ENCODE results near the gene RNF151. TPM values are rescaled to one million over a fixed set of nuclear protein-coding genes. Genes with fewer than 3 reads are reported as not detected.

RNF151 gene
- total and polyA plus RNA-seq, 7 donors, result not detected

DNA sequence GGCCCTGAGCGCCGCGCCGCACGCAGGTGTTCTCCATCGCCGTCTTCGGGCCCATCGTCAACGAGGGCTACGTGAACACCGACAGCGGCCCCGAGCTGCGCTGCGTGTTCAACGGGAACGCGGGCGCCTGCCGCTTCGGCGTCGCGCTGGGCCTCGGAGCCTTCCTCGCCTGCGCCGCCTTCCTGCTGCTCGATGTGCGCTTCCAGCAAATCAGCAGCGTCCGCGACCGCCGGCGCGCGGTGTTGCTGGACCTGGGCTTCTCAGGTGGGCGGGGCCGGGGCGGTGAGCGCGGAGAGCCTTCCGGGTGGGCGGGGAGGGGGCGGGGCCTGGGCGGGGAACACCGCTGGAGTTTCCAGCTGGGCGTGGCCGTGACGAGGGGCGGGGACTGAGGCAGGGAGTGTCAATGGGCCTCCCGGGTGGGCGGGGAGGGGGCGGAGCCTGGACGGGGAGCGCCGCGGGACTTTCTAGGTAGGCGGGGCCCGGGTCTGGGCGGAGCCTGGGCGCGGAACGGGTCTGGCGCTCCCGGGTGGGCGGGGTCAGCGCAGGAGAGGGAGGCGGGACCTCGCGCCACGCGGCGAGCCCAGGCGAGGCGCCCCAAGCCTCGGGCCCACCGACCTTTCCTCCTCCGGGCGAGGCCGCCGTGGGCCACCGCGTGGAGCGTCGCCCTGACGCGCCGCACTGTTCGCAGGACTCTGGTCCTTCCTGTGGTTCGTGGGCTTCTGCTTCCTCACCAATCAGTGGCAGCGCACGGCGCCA lies 25.5 kb downstream of the RNF151 start:
- peak; percentile 96 to 98 for DNase-seq
- Histone ChIP-seq H3K27ac (no peak overlapping the region), H3K9me3 (no peaks in the 10 kb centered on the region), H3K27me3 (ENCODE audit: insufficient read depth in 3 of 3, low read length in 2 of 3) (peaks cover 0 to 34% (median 20%) of the 10 kb centered on the region in 3 donors), H3K4me1 (peaks cover 17% of the 10 kb centered on the region), H3K4me3 (peak overlapping the region; percentile 62), H3K36me3 (ENCODE audit: insufficient read depth in 1 of 2, low read depth in 1 of 2) (peaks cover 2 to 7% of the 10 kb centered on the region in 2 donors)
- ATAC-seq, result peak; percentile 92 to 94 (median 92)
- intact Hi-C loops (cut with DNase I), result no loop called here
- TF ChIP-seq, protein P1, sequence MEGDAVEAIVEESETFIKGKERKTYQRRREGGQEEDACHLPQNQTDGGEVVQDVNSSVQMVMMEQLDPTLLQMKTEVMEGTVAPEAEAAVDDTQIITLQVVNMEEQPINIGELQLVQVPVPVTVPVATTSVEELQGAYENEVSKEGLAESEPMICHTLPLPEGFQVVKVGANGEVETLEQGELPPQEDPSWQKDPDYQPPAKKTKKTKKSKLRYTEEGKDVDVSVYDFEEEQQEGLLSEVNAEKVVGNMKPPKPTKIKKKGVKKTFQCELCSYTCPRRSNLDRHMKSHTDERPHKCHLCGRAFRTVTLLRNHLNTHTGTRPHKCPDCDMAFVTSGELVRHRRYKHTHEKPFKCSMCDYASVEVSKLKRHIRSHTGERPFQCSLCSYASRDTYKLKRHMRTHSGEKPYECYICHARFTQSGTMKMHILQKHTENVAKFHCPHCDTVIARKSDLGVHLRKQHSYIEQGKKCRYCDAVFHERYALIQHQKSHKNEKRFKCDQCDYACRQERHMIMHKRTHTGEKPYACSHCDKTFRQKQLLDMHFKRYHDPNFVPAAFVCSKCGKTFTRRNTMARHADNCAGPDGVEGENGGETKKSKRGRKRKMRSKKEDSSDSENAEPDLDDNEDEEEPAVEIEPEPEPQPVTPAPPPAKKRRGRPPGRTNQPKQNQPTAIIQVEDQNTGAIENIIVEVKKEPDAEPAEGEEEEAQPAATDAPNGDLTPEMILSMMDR (IDR thresholded peaks at IDR 0.05), result no peak
- WGBS, 3 donors, result 3 to 4% (median 4%) methylated on average over 39 to 96 of the region's 96 CpGs

DNA sequence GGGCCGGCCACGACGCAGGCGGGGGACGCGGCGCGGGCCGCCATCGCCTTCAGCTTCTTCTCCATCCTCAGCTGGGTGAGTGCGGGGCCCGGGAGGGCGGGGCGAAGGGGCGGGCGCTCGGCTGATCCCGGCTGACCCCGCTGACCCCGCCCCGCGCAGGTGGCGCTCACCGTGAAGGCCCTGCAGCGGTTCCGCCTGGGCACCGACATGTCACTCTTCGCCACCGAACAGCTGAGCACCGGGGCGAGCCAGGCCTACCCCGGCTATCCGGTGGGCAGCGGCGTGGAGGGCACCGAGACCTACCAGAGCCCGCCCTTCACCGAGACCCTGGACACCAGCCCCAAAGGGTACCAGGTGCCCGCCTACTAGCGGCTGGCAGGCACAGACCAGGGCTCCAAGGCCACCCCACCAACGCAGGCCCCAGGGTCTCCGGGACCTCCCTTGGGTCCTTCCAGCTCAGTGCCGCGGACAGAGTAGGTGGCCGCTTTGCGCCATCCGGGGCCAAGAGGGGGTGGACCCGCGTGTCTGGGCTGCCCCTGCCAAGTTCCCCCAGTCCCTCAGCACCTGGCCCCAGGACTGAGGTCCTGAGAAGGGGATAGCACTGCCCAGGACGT lies 26.2 kb downstream of the RNF151 start:
- Histone ChIP-seq H3K4me1 (peaks cover 22% of the 10 kb centered on the region), H3K27me3 (ENCODE audit: insufficient read depth in 3 of 3, low read length in 2 of 3) (peaks cover 0 to 34% (median 20%) of the 10 kb centered on the region in 3 donors), H3K4me3 (peak overlapping the region; percentile 62), H3K27ac (no peak overlapping the region), H3K9me3 (no peaks in the 10 kb centered on the region), H3K36me3 (ENCODE audit: insufficient read depth in 1 of 2, low read depth in 1 of 2) (peaks cover 3 to 6% of the 10 kb centered on the region in 2 donors)
- WGBS, 3 donors, result 39 to 44% (median 43%) methylated on average over 43 to 50 of the region's 50 CpGs
- ATAC-seq (peak; percentile 1 to 7 (median 2)), DNase-seq (peak in 1 of 2 donors; percentile 33)
- TF ChIP-seq, protein P1 (IDR thresholded peaks at IDR 0.05), result no peak
- intact Hi-C loops (cut with DNase I), result no loop called here

DNA sequence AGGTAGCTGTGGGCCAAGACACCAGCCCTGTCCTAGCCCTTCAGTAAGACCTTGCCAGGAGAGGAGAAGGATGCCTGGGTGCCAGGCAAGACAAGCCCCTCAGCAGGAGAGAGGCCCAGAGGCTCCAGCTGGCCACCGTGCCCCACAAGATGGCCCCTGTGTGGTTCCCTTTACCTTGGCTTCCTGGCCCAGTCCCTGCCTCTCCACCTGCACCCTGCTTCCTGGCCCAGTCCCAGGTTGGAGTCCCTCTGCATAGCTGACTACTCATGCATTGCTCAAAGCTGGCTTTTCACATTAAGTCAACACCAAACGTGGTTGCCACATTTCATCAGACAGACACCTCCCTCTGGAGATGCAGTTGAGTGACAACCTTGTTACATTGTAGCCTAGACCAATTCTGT lies 27.1 kb downstream of the RNF151 start:
- TF ChIP-seq, protein P1 (IDR thresholded peaks at IDR 0.05), result no peak
- Histone ChIP-seq H3K27ac (no peak overlapping the region), H3K4me1 (peaks cover 30% of the 10 kb centered on the region), H3K9me3 (no peaks in the 10 kb centered on the region), H3K4me3 (no peak overlapping the region), H3K27me3 (ENCODE audit: insufficient read depth in 3 of 3, low read length in 2 of 3) (peaks cover 0 to 26% (median 17%) of the 10 kb centered on the region in 3 donors), H3K36me3 (ENCODE audit: insufficient read depth in 1 of 2, low read depth in 1 of 2) (peaks cover 3 to 14% of the 10 kb centered on the region in 2 donors)
- WGBS, 3 donors, result 66 to 73% (median 71%) methylated on average over 2 of the region's 2 CpGs
- DNase-seq (peak; percentile 31 to 60), ATAC-seq (no peak)
- intact Hi-C loops (cut with DNase I), result no loop called here

DNA sequence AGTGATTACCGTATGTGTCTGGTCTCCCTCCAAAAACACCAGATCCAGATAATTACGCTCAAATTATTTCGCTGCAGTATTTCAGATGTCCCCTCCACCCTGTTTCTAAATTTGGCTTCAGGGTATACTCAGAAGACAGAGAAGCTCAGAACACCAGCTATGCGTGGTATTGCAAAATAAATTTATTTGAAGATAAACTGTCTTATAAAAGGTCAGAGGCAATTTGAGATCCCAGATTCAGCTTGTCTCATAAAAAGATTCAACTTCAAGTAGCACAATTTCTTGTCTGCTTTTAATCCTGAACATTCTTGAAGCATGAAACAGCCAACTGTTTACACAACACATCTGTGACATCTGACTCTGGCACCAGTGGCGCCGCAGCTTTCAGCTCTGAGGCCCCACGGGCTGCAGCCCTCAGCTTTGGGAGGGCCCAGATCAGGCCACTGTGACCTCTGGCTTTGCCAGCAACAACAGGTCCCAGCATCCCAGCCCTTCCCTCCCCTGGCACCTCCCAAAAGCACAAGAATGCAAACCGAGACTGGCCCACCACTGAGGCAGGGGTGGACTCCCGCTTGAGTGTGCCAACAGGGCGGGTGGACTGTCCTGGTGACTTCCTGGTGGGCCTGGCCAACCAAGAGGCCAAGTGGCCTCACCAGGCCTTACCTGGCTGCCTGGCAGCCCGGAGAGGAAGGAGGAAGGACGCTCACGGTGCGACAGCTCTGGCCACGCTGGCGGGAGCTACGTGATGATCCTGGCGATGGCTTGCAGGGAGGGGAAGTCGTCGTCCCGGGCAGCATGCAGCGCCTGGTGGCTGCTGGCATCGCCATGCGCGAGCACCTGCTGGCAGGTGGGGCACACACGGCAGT lies 31.1 kb downstream of the RNF151 start:
- TF ChIP-seq, protein P1 (IDR thresholded peaks at IDR 0.05), result no peak
- 59 to 80% (median 67%) methylated on average over 24 to 26 of the region's 26 CpGs for WGBS, 3 donors
- H3K36me3 ChIP-seq (ENCODE audit: insufficient read depth in 1 of 2, low read depth in 1 of 2), result peaks cover 8 to 54% of the 10 kb centered on the region in 2 donors
- peak; percentile 51 to 86 for DNase-seq
- H3K4me3 ChIP-seq, result no peak overlapping the region
- H3K27ac ChIP-seq, result peak overlapping the region; percentile 63
- ATAC-seq, result peak; percentile 30 to 73 (median 48)
- H3K4me1 ChIP-seq, result peaks cover 17% of the 10 kb centered on the region
- H3K9me3 ChIP-seq, result no peaks in the 10 kb centered on the region
- H3K27me3 ChIP-seq (ENCODE audit: insufficient read depth in 3 of 3, low read length in 2 of 3), result no peaks in the 10 kb centered on the region
- intact Hi-C loops (cut with DNase I), result no loop called here

Measured in psoas muscle (tissue), 8 donors.